ENCODE measurements around the gene ZNF790.

The ZNF790 gene

DNA sequence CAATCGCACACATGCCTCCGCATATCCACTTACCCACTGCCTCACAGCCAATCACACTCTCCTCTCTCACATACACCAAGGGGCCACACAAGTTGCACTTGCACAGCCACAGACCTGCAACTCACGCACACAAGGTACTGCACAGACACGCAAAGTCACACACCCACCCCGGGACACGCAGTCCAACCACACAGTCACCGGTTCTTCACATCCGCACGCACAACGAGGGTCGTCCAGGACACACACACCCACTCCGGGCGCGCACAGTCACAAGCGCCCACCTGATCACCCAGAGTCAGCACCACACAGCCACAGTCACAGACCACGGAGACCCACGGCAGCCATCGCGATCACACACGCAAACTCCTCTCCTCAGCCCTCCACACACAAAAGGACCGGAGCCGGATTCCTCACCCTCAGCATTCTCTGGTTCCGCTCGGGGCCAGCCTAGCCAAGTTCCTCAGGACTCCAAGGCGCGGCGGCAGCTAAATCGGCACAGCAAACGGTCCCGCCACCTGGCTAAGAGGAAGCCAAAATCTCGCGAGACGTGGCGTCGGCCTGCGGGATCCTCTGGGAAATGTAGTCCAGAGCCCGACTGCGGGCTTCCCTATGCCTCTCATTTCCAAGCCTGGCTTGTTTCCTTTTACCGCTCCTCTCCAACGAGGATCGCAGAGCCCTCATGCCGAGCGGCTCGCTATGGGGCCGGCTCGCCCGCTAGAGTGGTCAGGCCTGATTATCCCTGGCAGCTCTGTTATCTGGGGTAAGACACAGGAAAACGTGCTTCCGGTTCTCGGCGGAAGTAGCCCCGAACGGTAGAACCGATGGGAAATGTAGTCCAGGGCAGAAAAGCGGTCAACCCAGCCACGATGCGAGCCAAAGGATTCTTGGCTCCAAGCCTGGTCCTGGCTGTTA, 65.6 kb downstream of the ZNF790 start, which contains the start of gene ZNF850:
Gene ZNF850 (minus strand): TSS at position 497 of the 912 bp plus-strand sequence. CDS start 10,201 bp downstream, outside the sequence.
- peak; percentile 87 for DNase-seq (ENCODE audit: low read depth)

DNA sequence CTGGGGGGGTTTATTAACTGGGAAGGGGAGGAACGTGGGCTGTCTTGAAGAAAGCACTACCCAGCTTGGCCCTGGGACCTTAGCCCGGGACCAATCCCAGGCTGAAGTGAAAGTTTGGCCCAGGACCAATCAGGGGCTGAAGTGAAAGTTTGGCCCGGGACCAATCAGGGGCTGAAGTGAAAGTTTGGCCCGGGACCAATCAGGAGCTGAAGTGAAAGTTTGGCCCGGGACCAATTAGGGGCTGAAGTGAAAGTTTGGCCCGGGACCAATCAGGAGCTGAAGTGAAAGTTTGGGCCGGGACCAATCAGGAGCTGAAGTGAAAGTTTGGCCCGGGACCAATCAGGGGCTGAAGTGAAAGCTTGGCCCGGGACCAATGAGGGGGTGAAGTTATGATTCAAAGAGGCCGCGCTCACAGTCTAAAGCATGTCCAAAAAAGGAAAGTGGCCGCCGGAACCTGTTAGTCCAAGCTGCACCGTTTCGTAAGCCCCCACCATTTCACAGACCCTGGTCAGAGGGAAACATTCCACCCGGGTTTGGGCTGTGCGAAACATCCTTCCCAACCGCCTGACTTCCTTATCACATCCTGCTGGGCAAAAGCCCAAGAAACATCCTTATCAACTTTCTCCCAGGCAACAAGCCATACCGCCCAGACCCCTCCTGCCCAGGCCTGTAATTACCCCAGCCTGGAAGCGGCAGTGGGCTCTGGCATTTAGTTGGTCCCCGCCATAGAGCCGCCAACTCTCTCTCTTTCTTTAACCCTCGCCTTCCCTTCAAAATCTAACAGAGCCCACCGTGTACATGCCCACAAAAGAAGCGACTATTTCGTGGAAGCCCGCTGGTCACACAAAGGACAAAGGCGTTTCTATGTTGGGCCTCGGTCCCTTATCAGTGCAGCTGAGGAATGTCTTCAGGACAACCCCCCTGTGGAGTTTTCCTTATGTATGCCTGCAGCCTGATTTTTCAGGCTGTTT, 66.6 kb downstream of the ZNF790 start:
- peak; percentile 71 for DNase-seq (ENCODE audit: low read depth)
